ENCODE measurements around the gene ZNF41.
"Not testable (repeated sequence)": the region's sequence is repeated elsewhere in the genome, so short reads cannot be mapped to it uniquely, and the experiment has no call there.

ZNF41 gene

DNA sequence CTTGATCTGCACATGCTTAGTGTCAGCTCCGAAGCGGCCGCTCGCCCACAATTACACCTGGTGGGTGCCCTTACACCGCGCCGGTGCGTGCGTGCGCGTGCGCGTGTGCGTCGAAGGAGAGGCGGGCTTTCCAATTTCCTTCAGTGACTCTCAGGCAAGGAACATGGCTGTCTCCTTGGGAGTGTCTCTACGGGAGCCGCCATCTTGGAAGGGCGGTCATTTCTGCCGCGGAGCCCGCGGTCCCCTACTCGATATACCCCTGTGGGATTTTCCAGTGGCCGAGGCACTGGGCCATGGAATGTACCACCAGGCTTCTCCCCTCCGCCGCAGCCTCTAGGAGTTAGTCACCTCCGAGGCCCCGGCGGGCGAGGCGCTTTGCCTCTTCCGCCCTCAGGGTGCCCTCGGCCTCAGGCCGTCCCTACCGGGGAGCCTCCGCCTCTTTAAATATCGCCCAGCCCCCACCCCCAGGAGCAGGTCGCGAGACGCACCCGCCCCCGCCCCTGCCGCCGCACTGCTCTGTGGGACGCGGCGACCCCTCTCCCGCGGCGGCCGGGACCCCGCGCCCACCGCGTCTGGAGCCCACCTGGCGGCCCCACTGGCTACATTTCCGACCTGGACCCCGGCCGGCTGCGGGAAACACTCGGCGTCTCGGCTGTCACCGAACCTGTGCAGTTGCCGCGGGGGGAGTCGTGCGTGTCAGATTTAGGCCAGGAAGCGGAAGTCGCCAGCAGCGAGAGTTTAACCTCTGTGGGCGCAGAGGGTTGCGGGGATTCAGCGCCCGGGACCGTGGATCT, at the start of gene ZNF41:
Gene ZNF41, minus strand, starts transcription at position 711 of the 794 bp plus-strand sequence. CDS start 15,741 bp downstream, outside the sequence.
- peak within 1 kb of the TSS; percentile 92 for H3K4me3 ChIP-seq (ENCODE audit: low read length)

DNA sequence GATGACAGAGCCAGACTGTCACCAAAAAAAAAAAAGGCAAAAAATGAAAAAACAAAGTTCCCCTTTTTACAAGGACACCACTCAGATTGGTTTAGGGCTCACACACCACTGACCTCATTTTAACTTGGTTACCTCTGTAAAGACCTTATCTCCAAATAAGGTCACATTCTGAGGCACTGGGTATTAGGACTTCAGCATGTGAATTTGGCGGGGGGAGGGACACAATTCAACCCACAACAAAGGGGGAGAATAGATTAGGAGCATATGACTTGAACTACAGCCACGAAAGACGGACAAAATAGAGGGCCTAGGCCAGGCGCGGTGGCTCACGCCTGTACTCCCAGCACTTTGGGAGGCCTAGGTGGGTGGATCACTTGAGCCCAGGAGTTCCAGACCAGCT, 47.0 kb upstream of the ZNF41 start:
- H3K4me3 ChIP-seq (ENCODE audit: low read length) = no peak overlapping the region
- no peak for TF ChIP-seq ZNF274 (IDR thresholded peaks at IDR 0.05; ENCODE audit: low read depth, low read length)

More for the DNA sequence above, at the start of gene ZNF41:
- no peak for TF ChIP-seq ZNF274 (IDR thresholded peaks at IDR 0.05; ENCODE audit: low read depth, low read length)

DNA sequence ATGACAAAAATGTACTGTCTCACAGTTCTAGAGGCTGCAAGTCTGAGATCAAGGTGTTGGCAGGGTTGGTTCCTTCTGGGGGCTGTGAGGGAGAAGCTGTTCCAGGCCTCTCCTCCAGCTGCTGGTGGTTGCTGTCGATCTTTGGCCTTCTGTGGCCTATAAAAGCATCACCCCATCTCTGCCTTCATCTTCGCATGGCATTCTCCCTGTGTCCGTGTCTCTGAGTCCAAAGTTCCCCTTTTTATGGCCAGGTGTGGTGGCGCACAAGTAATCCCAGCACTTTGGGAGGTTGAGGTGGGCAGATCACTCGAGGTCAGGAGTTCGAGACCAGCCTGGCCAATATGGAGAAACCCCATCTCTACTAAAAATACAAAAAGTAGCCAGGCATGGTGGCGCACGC, 46.5 kb upstream of the ZNF41 start:
- H3K4me3 ChIP-seq (ENCODE audit: low read length) = no peak overlapping the region
- TF ChIP-seq ZNF274 (IDR thresholded peaks at IDR 0.05; ENCODE audit: low read depth, low read length) = no peak

DNA sequence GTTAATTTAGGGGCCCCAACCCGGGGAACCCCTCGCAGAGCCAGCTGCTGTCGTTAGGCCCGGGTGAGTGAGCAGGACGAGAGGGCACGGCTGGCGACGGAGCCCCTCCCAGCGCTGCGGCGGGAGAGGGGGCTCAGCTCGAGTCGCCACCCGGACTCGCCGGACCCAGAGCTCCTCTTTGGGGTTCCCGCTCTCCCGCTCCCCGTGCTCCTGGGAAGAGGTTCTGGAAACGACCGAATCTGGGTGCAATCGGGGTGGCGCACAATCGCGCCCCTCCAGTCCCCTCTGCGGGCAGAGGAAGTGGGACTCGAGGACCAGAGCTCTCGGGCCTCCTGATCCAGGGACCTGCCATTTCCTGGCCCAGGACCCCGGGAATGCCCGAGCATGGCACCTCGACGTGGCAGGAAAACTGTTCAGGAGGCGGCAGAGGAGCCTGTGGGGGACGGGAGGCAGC, 40.7 kb upstream of the ZNF41 start:
- peak overlapping the region; percentile 47; the same call in 1 of the 2 replicates for H3K4me3 ChIP-seq (ENCODE audit: low read length)
- TF ChIP-seq ZNF274 (IDR thresholded peaks at IDR 0.05; ENCODE audit: low read depth, low read length) = no peak

DNA sequence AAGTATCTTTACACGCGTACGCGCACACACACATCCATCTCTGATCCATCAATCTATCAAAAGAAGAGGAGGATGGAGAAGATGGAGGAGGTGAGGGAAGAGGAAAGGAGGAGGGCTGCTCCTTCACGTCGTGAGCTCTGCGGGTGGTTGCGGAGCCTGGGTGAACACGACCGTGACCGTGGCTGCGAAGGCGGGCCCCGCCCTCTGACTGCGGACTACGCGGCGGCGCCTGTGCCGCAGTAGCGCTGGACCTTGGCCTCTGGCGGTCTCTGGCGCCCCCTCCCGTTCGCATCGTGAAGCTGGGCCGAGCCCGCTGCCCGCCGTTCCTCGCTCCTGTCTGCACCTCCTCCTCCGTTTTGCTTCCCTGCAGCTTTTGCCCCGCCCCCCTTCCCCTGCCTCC, 40.3 kb upstream of the ZNF41 start:
- peak overlapping the region; percentile 47; the same call in 1 of the 2 replicates for H3K4me3 ChIP-seq (ENCODE audit: low read length)
- TF ChIP-seq ZNF274 (IDR thresholded peaks at IDR 0.05; ENCODE audit: low read depth, low read length) = no peak

DNA sequence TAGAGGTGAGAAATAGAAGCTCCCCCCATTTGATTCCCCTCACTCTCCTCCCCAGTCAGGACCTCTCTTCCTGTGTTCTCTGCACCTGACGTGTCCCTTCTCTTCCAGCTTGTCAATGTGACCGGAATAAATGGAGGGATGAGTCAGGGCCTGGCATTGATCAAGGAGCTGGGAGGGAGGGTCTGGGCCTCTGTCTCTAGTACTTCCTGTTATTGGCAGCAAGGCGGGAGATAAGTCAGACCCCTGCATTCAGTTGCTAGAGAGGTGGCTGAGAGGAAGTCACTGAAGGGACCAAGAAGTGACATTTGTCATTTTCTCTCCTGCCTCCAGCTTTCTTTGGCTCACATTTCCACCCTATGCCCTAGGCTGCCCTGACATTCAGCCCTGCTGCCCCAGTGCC, 35.1 kb upstream of the ZNF41 start:
- H3K4me3 ChIP-seq (ENCODE audit: low read length) = no peak overlapping the region
- no peak for TF ChIP-seq ZNF274 (IDR thresholded peaks at IDR 0.05; ENCODE audit: low read depth, low read length)

DNA sequence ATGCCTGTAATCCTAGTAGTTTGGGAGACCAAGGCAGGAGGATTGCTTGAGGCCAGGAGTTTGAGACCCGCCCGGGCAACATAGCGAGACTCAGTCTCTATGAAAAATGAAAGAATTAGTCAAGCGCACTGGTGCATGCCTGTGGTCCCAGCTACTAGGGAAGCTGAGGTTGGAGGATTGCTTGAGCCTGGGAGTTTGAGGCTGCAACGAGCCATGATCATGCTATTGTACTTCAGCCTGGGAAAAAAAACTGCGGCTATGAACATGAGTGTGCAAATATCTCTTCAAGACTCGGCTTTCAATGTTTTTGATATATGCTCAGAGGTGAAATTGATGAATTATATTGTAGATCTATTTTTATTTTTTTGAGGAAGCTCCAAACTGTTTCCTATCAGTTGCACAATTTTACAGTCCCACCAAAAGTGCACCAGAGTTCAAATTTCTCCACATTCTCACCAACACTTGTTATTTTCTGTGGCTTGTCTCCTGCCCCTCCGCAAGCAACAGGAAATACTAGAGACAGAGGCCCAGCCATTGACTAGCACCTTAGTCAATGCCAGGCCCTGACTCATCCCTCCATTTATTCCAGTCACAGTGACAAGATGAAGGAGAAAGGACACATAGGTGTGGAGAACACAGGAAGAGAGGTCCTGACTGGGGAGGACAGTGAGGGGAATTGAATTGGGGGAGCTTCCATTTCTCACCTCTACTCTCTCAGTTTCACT, 33.1 kb upstream of the ZNF41 start:
- no peak for TF ChIP-seq ZNF274 (IDR thresholded peaks at IDR 0.05; ENCODE audit: low read depth, low read length)
- no peak overlapping the region for H3K4me3 ChIP-seq (ENCODE audit: low read length)

DNA sequence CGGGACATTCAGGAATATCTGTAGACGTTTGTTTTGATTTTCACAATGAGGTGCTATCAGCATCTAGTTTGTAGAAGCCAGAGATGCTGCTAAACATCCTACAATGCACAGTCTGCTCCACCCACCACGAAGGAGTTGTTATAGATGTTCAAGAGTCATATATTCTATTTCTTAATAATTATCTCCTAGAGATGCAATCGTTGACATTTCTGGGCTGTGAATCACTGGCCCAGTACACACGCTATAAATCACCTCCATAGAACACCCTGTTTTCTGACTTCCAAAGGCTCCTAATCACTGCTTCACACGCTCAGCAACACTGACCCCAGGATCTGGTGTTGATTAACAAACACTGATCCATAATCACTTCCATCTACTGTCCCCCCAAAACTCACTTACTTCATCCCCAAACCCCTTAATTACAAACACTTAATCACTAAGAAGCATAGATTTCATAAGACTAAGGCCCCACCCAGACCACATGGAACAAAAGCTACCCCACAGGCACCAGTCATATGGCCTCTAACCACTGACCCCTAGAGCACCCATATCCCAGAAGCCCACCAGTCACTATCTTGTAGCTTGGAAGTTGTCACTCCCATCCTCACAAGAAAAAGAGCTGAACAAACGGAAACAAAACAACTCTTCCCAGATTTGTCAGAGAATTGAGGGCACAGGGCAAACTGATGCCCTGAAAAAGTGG, 31.7 kb upstream of the ZNF41 start:
- TF ChIP-seq ZNF274 (IDR thresholded peaks at IDR 0.05; ENCODE audit: low read depth, low read length) = no peak
- H3K4me3 ChIP-seq (ENCODE audit: low read length) = no peak overlapping the region

DNA sequence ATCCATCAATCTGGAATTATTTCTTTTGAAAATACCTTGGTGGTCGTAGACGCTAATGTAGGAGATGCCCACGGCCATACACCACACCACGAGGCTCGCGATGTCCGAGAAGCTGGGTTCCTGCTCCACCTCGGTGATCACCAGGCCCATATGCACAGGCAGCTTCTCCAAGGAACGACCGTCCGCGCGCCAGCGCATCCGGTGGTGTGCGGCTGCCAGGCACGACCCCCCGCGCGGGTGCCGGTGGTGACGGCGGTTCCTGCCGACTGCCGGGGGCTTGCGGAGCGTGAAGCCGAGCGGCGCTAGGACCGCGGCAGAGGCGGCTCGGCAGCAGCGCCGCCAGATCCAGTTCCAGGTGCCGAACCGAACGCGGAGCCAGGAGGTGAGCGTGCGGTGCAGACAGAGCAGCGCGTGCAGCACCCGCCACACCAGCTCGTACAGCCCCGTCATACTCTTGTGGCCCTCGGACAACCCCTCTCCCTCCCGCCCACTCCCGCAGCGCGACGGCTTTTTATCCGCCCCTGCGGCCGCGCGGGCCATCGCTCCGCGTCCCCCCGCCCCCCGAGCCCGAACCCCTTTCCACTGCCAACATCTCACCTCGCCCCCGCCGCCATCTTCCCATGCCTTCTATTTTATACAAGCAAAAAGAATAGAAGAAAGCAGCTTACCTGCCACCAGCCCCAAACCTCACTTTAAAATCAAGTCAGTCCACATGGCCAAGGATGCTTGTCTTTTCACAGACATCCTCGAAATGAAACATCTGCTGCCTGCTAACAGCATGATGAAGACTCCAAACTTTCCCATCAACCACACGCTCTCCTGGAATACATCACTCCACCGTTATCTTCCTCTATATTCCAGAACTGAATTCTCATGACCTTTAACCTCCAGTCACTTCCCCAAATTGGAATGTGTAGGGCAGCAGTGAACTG, 30.3 kb upstream of the ZNF41 start:
- H3K4me3 ChIP-seq (ENCODE audit: low read length) = peak overlapping the region; percentile 47; the same call in 1 of the 2 replicates

DNA sequence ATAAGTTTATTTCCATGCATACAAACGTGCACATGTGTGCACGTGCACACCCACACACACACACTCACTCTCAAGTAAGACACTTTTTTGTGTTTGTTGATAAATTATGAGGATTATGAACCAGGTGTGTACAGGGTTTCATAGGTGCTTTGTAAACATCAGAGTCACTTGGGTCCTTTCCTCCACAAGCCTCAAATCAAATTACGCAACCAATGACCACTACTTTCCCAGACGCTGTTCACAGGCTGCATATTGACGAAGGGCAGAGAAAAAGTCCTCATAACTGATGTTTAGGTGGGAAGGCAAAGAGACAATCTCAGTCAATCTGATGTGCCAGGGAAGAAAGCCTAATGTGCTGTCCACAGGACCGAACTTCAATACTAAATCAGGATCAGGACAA, 29.4 kb upstream of the ZNF41 start:
- not testable (repeated sequence) for H3K4me3 ChIP-seq (ENCODE audit: low read length)

DNA sequence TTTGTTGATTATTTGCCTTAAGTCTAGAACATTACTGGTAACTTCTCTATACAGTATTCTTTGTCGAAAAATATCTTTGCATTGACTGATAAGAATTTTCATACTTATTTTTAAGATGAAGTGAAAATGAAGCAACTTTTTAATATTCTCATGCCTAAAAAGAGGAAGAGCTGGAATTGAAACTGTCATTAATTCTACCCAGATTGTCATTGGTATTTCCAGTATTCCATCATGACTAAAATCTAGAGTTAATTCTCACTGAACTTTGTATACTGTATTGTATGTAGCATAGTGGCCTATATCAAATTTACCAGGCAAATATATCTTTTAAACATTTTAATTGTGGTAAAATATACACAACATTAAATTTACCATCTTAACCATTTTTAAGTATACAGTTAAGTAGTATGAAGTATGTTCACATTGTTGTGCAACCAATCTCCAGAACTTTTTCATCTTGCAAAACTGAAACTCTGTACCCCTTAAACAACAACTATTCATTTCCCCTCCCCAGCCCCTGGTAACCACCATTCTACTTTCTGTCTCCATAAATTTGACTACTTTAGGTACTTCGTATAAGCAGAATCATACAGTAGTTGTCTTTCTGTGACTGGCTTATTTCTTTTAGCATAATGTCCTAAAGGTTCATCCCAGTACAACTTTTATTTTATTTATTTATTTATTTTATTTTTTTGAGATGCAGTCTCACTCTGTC, 24.3 kb upstream of the ZNF41 start:
- TF ChIP-seq ZNF274 (IDR thresholded peaks at IDR 0.05; ENCODE audit: low read depth, low read length) = no peak

DNA sequence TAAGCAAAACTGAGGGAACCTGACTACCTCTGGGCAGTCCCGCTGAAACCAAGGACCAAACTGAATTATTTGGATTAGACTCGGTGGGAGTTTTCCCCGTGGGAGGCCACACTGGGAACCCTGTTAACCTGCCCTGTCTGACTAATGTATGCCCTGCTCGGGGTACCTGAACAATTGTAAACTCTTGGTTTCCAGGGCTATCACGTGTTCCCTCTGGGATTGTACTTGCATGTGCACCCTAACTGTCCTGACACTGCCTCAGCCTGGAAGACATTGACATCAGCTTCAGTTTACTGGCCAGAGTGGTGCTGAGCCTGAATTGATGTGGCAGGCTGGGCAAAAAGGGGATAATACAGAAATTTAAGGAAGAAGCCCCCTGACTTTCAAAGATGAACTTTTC, 20.1 kb upstream of the ZNF41 start:
- TF ChIP-seq ZNF274 (IDR thresholded peaks at IDR 0.05; ENCODE audit: low read depth, low read length) = no peak

More for the DNA sequence above, 24.3 kb upstream of the ZNF41 start:
- H3K4me3 ChIP-seq (ENCODE audit: low read length) = no peak overlapping the region

More for the DNA sequence above, 20.1 kb upstream of the ZNF41 start:
- no peak overlapping the region for H3K4me3 ChIP-seq (ENCODE audit: low read length)
